HG02870 (cell line): ENCODE results near the gene HDAC4.
"Not testable (repeated sequence)": the region's sequence is repeated elsewhere in the genome, so short reads cannot be mapped to it uniquely, and the experiment has no call there.

Source experiments
- ATAC-seq: cut with Tn5 transposase; IDR thresholded peaks from one replicate; pipeline ENCODE4 v1.9.1; 2021; ENCODE audit warnings: mild to moderate bottlenecking, moderate library complexity; ENCODE audit not compliant: unreplicated experiment

The HDAC4 gene

DNA sequence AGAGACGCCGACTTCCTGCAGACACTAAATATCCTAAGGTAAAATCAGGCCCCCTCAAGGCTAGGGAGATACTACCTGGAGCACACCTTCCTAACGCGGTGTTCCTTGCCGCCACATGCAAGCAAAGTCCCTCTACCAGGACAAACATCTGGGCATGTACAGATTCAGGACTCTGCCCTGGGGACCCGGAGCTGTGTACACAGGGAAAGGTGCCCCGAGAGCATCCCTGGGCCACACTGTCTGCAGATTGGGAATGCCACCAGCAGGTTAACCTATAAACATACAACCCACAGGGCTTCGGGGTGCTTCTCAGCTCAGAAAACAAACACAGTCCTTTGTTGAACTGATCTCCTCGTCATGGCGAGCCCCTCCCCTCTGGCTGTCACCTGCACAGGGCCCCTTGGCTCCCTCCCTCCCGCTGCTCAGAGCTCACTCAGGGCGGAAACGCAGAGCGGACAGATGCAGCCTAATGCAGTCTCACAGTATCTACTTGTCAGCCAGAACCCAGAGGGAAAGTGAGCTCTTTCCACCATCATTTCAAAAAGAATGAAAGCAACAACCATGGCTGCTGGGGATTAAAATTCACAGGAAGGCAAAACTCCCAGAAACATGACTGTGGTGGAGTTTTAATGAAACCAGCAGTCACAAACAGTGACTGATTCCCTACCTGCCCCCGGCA, 218.8 kb downstream of the HDAC4 start:
- ATAC-seq, result no peak

DNA sequence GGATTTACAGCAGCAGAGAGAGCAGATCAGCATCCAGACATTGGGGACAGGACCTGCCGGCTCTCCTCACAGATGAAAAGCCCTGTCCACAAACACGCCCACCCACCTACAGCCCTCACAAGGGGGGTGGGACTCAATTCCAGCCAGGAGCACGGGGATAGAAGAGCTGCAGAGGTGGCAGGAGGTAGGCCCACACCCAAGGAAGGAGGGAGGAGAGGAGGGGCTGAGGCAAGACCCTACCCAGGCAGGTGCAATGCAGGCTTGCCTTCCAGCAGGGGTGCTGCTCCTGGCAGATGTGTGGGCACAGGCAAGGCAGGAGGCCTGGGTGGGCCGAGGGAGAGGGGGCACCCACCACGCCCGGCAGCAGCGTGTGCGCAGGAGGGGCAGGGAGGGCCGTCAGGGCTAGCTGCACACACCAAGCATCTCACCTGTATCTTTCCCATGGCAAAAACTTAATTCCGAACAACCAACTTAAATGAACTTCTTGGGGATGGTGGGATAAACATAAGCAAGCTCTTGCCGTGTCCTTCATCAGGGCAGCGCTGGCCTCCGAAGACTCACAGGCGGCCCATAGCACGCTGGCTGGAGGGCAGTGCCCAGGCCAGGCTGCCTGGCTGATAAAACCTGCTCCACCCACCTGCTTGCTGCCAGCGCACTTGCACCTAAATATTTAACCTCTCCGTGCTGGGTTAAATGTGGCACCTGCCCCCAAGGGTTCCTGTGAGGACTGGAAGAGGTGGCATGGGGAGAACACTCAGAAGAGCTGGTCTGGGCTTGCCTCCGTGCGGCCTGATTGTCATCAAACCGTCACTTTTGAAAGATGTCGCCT, 219.5 kb downstream of the HDAC4 start:
- no peak for ATAC-seq

DNA sequence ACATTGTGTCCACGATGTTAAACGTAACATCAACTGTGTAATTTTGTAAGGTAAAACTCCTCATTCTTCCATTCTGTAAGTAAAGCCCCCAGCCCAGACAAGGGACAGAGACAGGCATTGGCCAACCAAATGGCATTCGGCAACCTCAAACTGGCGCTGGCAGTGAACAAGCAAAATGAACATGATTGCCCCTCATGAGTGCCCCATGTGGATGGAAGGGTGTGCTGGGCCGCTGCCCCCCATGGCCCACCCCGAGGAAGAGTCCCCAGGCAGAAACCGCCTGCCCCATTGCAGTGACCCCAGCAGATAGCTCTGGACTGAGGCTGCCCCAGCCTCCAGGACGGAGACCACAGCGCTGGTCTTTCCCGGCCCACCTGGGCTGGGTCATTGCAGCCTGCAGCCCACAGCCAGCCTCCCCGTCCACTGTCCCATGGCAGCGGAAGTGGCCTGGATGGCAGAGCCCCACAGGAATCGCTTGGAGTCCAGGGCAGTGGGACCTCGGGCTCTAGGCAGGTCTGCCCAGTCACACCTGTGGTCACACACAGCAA, 220.2 kb downstream of the HDAC4 start:
- ATAC-seq, result no peak

DNA sequence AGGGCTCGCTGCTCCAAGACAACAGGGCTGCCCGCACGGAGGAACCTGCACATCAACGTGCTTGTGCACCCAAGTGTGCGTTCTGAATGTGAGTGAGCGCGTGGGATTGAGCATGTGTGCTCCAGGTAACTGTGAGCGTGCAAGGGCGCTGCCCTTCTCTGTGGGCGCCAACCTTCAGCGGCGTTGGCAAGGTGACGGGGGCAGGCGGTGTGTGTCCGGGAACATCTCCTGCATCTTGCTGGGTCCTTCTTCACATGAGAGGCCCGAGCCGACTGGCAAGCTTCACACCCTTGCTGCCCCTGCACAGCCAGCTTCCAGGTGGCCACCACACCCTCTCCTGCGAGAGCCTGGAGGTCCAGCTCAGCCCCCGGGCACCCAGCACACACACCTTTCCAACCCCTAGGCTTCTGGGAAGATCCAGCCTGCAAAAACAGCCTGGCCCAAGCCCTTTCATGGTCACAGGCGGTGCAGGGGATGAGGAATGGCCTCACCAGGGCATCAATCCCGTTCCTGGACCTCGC, 220.9 kb downstream of the HDAC4 start:
- ATAC-seq, result no peak

DNA sequence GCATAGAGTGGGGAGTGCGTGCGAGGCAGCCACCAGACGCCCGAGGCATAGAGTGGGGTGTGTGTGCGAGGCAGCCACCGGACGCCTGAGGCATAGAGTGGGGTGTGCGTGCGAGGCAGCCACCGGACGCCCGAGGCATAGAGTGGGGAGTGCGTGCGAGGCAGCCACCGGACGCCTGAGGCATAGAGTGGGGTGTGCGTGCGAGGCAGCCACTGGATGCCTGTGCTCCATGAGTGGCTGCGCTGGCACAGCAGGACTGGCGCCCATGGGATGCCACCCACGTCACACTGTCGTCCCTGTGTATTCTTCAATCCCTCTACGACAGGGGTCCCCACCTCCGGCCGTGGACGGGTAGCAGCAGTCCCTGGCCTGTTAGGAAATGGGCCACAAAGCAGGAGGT, 221.9 kb downstream of the HDAC4 start:
- ATAC-seq, result no peak

DNA sequence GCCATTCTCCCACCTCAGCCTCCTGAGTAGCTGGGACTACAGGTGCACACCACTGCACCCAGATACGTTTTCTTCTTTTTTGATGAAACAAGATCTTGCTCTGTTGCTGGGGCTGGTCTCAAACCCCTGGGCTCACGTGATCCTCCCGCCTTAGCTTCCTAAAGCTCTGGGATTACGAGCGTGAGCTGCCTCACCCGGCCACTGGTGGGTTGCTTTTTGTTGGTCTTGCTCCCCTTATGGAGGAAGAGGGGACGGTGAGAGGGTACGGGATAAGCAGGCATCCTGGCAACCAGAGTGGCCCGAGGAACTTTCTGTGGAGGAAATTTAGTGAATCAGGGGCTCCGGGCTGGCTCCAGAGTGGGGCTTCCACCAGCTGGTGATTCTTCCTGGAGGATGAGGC, 222.3 kb downstream of the HDAC4 start:
- ATAC-seq, result no peak

DNA sequence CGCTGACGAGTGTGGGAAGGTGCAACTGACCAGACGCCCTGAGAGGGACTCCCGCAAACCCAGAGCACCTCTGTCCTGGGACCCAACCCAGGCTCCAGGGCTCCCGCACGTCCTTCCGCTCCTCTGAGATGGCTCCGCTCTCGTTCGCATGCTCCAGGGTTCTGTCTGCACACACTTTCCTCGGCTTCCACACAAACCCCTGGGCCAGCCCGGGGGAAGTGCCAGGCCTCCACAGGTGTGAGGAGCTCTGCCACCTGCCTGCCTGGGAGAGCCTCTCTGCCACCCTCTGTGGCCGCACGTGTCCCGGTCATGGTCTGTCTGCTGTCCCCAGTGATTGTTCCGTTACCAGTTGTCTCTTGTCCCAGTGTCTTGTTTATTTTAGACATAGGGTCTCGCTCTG, 222.9 kb downstream of the HDAC4 start:
- ATAC-seq, result no peak

DNA sequence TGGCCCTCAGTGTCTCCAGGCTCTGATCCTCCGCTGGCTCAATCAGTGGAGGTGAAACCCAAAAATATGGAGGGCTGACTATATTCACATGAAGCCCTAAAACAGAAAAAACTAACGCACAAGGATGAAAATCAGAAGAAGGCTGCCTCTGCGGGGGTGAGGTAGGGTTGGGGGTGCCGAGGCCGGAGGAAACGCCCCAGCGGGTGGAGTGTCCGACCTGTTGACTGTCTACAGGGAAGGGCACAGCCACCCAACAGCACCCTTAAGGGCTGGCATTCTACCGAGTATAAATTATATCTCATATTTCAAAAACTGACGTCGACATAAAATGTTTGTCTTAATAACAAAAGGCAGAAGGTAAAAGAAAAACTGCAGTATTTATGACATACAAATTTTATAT, 223.5 kb downstream of the HDAC4 start:
- ATAC-seq, result no peak

DNA sequence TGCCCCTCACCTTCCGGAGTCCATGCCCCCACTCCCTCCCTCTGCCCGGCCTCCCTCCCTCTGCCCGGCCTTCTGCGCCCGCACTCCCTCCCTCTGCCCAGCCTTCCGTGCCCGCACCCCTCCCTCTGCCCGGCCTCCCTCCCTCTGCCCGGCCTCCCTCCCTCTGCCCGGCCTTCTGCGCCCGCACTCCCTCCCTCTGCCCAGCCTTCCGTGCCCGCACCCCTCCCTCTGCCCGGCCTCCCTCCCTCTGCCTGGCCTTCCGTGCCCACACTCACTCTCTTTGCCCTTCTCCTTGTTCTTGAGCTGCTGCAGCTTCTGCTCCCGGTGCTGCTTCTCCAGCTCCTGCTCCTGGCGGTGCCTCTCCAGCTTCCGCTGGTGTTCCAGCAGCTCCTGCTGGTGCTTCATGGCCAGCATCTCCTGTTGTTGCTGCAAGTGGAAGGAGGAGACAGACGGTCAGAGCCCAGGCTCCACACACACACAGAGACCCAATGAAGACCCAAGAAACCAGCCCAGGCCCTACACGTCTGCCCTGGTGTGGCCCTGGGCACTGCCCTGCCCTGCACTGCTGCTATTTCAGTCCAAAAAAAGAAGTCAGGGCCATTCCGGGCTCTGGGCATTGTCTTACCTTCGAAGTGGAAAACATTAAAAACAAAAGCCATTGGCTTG, 224.5 kb downstream of the HDAC4 start:
- ATAC-seq, result not testable (repeated sequence)

DNA sequence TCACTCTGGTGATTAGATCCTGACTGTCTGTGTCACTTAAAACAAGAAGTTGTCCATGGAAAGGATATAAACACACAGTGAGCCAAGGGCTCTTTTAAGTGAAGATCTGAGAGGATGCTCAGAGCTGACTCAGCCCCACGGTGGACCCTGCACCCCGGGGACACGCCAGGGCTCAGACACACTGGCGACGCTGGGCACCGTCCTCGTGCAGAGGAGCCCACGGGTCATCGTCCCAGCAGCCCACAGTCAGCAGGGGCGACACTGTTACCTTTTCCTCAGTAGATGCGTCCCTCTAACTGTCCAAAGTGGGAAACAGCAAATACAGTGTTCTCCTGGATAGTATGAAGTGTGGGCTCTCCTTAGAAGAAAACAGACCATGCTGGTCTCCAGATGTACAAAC, 225.6 kb downstream of the HDAC4 start:
- ATAC-seq, result no peak

DNA sequence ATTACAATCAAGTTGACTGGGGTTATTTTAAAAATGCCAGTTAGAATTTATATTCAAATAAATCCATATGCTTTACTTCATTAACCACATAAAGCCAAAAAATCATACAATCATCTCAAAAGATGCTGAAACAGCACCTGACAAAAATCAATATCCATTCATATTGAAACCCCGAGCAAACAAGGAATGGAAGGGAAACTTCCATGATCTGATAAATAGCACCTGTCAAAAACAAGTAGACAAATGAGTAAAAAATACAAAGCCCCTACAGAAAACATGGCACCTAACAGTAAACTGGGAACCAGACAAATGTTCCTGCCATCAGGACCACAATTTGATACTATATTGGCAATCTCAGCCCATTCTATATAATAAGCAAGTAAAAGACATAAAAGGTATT, 227.5 kb downstream of the HDAC4 start:
- ATAC-seq, result no peak

DNA sequence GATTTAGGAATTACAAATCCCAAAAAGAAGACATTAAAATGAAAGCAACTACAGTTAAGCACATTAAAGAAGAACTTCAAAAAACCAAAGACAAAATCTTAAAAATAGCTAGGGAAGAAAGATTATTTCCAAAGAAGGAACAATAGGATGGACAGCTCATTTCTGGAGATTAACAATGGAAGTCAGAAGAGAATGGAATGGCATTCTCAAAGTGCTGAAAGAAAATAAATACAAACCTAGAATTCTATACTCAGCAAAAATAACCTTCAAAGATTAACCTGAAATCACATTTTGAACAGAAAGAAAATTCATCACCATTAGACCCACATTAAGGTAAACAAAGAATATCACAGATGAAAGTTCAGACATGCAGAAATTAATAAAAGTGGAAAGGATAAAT, 229.2 kb downstream of the HDAC4 start:
- ATAC-seq, result no peak

DNA sequence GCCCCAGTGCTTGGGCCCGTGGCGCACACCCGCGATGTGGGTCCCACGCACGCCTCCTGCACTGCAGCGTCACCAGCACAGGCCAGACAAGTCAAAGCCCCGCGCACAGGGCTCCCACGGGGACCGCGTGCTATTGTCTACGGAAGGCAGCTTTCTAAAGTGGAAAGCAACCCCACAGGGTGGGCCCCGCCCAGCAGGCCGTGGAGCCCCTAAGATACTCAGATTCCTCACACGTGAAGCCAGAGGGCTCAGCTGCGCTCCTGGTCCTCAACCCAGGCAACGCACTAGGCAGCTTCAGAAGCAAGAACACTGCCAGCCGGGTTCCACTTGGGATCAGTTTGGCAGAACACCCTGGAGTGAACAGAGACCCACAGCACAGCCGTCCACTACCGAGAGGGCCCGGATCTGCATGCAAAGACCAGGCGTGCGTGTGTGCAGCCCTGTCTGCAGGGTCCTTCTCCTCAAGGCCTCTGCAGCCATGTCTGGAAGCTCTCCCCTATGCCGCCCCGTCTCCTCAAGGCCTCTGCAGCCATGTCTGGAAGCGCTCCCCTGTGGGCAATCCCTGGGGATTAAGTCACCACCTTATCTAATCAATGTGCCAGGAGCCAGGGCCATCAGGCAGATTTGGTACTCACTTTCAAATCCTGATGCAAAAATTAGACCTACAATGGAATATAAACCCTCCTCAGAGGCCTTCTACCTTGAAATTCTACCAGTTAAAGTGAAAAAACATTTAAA, 231.3 kb downstream of the HDAC4 start:
- no peak for ATAC-seq

DNA sequence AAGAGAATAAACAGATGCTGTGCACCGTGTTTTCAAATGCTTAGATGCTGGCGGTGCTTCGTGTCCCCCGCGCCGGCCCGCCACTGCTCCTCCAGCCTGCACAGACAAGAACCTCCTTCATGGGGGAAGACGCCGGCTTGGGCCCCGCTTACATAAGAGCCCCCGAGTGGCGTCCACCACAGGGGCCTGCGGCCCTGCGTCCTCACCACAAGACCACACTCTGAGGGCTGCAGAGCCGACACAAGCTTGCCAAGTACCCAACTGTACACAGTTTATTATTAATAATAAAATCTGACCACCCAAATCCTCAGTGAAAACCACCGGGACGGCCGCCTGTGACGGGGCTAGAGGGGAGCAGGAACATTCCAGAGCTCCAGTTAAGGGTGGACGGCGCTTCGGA, 232.2 kb downstream of the HDAC4 start:
- ATAC-seq, result no peak

DNA sequence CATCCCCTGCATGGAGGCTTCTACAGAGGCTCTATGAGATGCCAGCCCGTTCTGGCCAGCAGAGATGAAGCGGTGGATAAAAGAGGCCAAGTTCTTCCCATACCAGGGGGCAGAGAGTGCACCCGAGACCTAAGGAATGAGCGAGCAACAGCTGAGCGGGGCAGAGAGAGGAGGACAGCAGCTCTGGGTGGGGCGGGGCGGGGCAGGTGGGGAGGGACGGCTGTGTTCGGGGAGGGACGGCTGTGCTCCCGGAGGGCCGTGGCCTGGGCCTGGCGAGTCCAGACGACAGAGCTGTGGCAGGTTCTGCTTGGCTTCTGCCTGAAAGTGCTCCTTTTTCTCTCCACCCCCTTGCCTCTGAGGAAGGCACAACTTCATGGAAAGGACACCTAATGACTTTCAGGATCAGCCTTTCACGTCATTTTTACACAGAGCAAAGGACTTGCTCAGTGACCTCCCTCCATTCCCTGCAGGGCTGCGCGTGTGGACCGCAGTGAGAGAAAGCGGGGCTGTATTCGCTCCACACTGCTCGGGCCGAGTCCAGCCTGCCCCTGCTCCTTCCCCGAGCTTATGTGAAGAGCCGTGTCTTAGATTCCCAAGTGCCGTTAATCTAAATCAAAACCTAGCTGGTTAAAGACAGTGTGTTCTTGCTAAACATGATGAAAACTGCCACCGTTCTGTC, 232.9 kb downstream of the HDAC4 start:
- ATAC-seq, result no peak

DNA sequence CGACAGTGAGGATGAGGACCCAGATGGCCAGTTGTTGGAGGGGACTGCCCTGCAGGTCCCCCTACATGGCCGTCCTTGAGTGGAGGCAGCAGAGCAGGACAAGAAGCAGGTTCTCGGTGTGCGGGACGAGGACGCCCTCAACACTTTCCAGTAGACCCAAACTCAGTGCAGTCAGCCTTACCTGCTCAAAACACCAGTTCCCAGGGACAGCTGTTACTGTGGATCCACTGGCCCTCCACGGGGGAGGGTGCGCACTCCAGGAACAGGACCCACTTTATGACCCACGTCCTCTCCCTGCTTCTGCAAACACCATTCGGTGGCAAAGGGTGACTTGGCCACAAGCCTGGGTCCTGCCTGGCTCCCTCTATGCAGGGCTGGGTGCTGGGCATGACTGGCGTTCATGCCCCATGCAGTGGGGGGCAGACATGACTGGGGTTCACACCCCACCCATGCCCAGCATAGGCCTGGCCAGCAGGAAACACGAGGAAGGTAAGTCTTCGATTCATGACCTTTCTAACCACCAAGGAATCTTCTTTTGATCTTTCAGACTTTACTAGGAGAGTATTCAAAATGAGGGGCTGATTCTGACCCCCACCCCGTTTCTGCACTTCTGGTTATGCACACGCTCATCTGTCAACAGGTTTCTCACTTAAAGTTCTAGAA, 233.7 kb downstream of the HDAC4 start:
- ATAC-seq, result no peak

DNA sequence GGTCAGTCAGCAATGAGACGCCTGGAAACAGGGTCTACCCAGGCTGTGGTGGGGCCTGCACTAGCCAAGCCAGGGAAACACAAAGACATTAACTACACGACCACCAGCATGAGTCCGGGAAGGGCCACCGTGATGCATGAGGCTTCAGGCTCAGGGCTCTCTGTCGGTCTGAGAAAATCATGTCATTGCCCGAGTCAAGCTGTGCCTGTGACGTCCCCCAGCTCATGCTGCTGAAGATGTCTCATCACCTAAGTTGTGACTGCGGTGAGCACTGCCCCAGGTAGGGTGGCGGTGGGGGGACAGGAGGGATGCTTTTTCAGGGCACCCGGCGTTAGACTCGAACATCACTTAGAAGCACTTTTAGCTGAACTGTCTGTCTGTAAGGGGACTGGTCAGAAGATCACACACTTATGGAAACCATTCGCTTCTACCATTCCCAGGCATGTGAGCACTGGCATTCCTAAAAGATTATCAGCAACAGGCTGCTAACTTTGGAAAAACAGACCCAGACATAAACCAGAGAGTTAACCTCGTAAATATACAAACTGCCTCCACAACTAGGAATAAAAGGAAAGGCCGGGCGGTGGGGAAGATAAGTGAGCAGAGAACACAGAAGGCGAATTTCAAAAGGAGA, 234.5 kb downstream of the HDAC4 start:
- ATAC-seq, result no peak

DNA sequence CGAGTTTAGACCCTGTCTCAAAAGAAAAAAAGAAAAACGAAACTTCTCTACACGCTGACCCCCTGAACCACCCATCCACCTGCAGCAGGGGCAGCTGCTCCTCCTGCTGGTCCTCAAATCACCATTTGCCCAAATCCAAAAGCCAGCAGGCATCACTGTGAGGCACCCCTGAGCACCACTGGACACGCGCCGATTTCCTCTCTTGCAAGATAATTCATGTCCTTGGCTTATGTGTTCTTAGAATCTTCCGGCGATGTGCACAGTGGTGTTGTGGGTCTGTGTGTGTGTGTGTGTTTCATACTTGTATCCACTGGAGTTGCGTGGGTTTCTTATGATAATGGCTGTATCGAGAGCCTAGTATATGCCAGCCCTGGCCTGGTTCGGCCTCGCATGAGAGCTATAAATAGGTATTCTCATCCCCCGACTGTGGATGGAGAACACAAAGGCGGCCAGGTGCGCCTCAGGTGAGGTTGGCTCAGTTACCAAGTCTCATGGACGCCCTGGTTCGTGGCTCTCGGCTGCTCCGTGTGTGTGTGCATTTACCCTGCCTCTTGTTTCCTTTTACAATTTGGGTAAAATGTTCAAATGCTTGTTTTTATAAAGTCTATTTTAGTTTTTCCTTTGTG, 235.5 kb downstream of the HDAC4 start:
- no peak for ATAC-seq
